ENCODE data around the gene USP25.

DNA sequence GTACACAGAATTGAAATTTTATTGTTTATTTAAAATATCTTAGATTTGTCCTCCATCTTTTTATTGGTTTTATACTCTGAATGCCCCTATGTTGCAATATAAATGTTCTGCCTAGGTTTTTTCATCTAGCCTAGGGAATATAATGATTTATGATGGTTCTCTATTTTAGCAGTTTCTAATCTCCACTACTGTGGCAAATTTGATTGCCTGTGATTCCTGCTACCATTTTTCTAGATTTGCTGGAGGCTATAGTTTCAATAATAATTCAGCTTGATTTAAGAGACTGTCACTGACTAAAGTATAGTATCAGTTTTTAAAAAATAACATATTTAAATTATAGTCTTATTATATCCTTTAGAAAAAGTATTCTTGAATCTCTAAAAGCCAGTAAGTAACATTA lies 90.5 kb downstream of the USP25 start:
- TF ChIP-seq ARNT (IDR thresholded peaks at IDR 0.05) = no peak
- no peak for TF ChIP-seq L3MBTL2 (conservative IDR thresholded peaks at IDR 0.05)
- no peak for TF ChIP-seq SUZ12 (IDR thresholded peaks at IDR 0.05)
- TF ChIP-seq SP1 (IDR thresholded peaks at IDR 0.05) = no peak
- TF ChIP-seq BHLHE40 (IDR thresholded peaks at IDR 0.05; ENCODE audit: borderline replicate concordance) = no peak
- no peak for TF ChIP-seq FOXK2 (IDR thresholded peaks at IDR 0.05)
- no peak for TF ChIP-seq LEF1 (IDR thresholded peaks at IDR 0.05; ENCODE audit: borderline replicate concordance)
- TF ChIP-seq FOXM1 (IDR thresholded peaks at IDR 0.05; ENCODE audit: borderline replicate concordance) = no peak

Data from HEK293T (cell line).